K562 (cell line): Measurements from ENCODE around the gene DUSP23. TPM values are rescaled to one million over a fixed set of nuclear protein-coding genes. Genes with fewer than 3 reads are reported as not detected.

Experiments
- ATAC-seq: fragments of 200-7000 bp; cut with Tn5 transposase; 3 replicates; pipeline ENCODE4 v1.9.1; 2020; ENCODE audit warnings: moderate library complexity
- BruUV-seq: library from RNA; stranded (reverse); fragments of 400-500 nt; replicated peaks from 2 replicates; lab custom pipeline; 2021; lab: Mats Ljungman, UMichigan
- CTCF ChIA-PET: fragments of 300-600 bp; formaldehyde crosslinking; extraction: SDS; loops from one replicate; lab custom pipeline; 2021; ENCODE audit warnings: low intra/inter-chr PET ratio; lab: Yijun Ruan, JAX
- POLR2A ChIA-PET: fragments of 300-600, 350-650 bp; sonication (Branson Sonifier 250); formaldehyde crosslinking; extraction: SDS; loops from one replicate; lab custom pipeline; 2021; ENCODE audit warnings: antibody characterized with exemption, inconsistent platforms; lab: Yijun Ruan, JAX
- DNase-seq, 4 experiments: peaks; one replicate each; pipeline versions ENCODE4 v3.0.0 to v3.0.0-alpha.2; 2011 to 2018; ENCODE audit warnings: low spot score in 3 of 4, mixed read lengths in 3 of 4; ENCODE audit errors: extremely low read depth in 1 of 4
- FAIRE-seq: peaks from 2 replicates; lab custom pipeline; 2011; peaks lifted over from hg19 to GRCh38; lab: Jason Lieb, UNC
- H2AFZ ChIP-seq: 2 replicates; pipeline ENCODE4 v1.6.0; 2011; ENCODE audit warnings: low read depth, low read length, control low read depth, inconsistent platforms
- H3K27ac ChIP-seq: fragments of 200-600 bp; 3 replicates; pipeline ENCODE4 v1.8.0; 2011; ENCODE audit warnings: low read depth, mild to moderate bottlenecking, control low read depth, inconsistent platforms, low read length, moderate library complexity, mixed read lengths; ENCODE audit errors: extremely low read depth
- H3K27me3 ChIP-seq, 2 experiments: fragments of 300-600 bp in 1 of 2; 2 replicates in 1 of 2; 3 replicates in 1 of 2; pipeline versions ENCODE4 v1.6.0 to v1.8.0; 2011; ENCODE audit warnings: inconsistent platforms in 2 of 2, low read length in 2 of 2, mild to moderate bottlenecking in 1 of 2, mixed read lengths in 1 of 2, moderate library complexity in 1 of 2; ENCODE audit not compliant: control insufficient read depth in 2 of 2, insufficient read depth in 2 of 2
- H3K36me3 ChIP-seq: fragments of 300-600 bp; 3 replicates; pipeline ENCODE4 v1.8.0; 2011; ENCODE audit warnings: mild to moderate bottlenecking, low read length, inconsistent platforms; ENCODE audit not compliant: control insufficient read depth, insufficient read depth
- H3K4me1 ChIP-seq, 2 experiments: fragments of 200-600 bp in 1 of 2; replicated peaks in 1 of 2; 2 replicates in 1 of 2; 3 replicates in 1 of 2; pipeline versions ENCODE4 v1.5.1 to v1.8.0; 2011; ENCODE audit warnings: inconsistent platforms in 2 of 2, low read length in 2 of 2, mild to moderate bottlenecking in 1 of 2, mixed read lengths in 1 of 2, moderate library complexity in 1 of 2; ENCODE audit not compliant: control insufficient read depth in 2 of 2, insufficient read depth in 2 of 2
- H3K4me2 ChIP-seq: 2 replicates; pipeline ENCODE4 v1.6.1; 2011; ENCODE audit warnings: low read length, control low read depth, inconsistent platforms, mixed read lengths; ENCODE audit not compliant: insufficient read depth
- H3K4me3 ChIP-seq: fragments of 200-600 bp; sonication (generic), shearing (Covaris generic); 2 replicates; pipeline ENCODE4 v1.5.1; 2016; ENCODE audit warnings: control low read depth, inconsistent platforms
- H3K79me2 ChIP-seq: fragments of 200-600 bp; 3 replicates; pipeline ENCODE4 v1.8.0; 2011; ENCODE audit warnings: low read length, inconsistent platforms; ENCODE audit not compliant: control insufficient read depth, insufficient read depth
- H3K9ac ChIP-seq, 2 experiments: 2 replicates each; pipeline versions ENCODE4 v1.6.0 to v1.6.1; 2011; ENCODE audit warnings: low read depth in 2 of 2, low read length in 2 of 2, control low read depth in 1 of 2, inconsistent platforms in 1 of 2, mild to moderate bottlenecking in 1 of 2, mixed read lengths in 1 of 2; ENCODE audit not compliant: insufficient read depth in 1 of 2
- H3K9me1 ChIP-seq: one replicate; pipeline ENCODE4 v1.6.0; 2011; ENCODE audit warnings: inconsistent platforms, mild to moderate bottlenecking, low read length, moderate library complexity; ENCODE audit not compliant: control insufficient read depth, insufficient read depth
- H3K9me3 ChIP-seq: replicated peaks from 2 replicates; pipeline ENCODE4 v1.5.1; 2011; ENCODE audit warnings: low read depth, low read length, inconsistent platforms; ENCODE audit not compliant: control insufficient read depth, insufficient read depth
- H4K20me1 ChIP-seq: replicated peaks from 2 replicates; pipeline ENCODE4 v1.6.1; 2011; ENCODE audit warnings: low read length, inconsistent platforms, mixed read lengths; ENCODE audit not compliant: control insufficient read depth, insufficient read depth
- ARNT ChIP-seq, 2 experiments: fragments of 450-650 bp; IDR thresholded peaks; 2 replicates each; pipeline ENCODE4 v1.6.1; 2016; ENCODE audit warnings: mild to moderate bottlenecking in 1 of 2
- ESRRB ChIP-seq: fragments of 250-450 bp; sonication (Bioruptor Pico); IDR thresholded peaks from 2 replicates; pipeline ENCODE4 v1.5.0; 2020; ENCODE audit warnings: mild to moderate bottlenecking, moderate library complexity, borderline replicate concordance
- EZH2 ChIP-seq: IDR thresholded peaks from 2 replicates; pipeline ENCODE4 v1.6.1; 2012; ENCODE audit warnings: low read depth, mild to moderate bottlenecking, inconsistent platforms, low read length, borderline replicate concordance
- KAT2B ChIP-seq: IDR thresholded peaks from one replicate; pipeline ENCODE4 v1.6.1; 2012; ENCODE audit warnings: low read depth, mild to moderate bottlenecking, control low read depth, inconsistent platforms, low read length, moderate library complexity
- MEF2A ChIP-seq: IDR thresholded peaks from 2 replicates; pipeline ENCODE4 v1.6.1; 2011; ENCODE audit warnings: low read depth, mild to moderate bottlenecking, low read length, moderate library complexity; ENCODE audit not compliant: control insufficient read depth
- NBN ChIP-seq: fragments of 450-650 bp; IDR thresholded peaks from 2 replicates; pipeline ENCODE4 v1.6.1; 2016; ENCODE audit warnings: low read depth, mild to moderate bottlenecking
- NFXL1 ChIP-seq: fragments of 450-650 bp; formaldehyde crosslinking; IDR thresholded peaks from 2 replicates; pipeline ENCODE4 v1.4.0; 2021; ENCODE audit warnings: mild to moderate bottlenecking
- NR1H2 ChIP-seq: sonication (generic); formaldehyde crosslinking; IDR thresholded peaks from 2 replicates; pipeline ENCODE4 v1.4.0; 2020; ENCODE audit warnings: mild to moderate bottlenecking, missing genetic modification reagents
- POLR2AphosphoS2 ChIP-seq: IDR thresholded peaks from 2 replicates; pipeline ENCODE4 v1.6.1; 2012; ENCODE audit warnings: low read length, improper control_type of control experiment
- RBM14 ChIP-seq: fragments of 200-400 bp; formaldehyde crosslinking; IDR thresholded peaks from 2 replicates; pipeline ENCODE4 v1.6.1; 2018; ENCODE audit warnings: low read depth, mild to moderate bottlenecking, low read length, moderate library complexity, borderline replicate concordance; ENCODE audit not compliant: insufficient read depth
- SAFB2 ChIP-seq: fragments of 200-400 bp; formaldehyde crosslinking; IDR thresholded peaks from 2 replicates; pipeline ENCODE4 v1.6.1; 2018; ENCODE audit warnings: borderline replicate concordance, low read length, low read depth, moderate library complexity; ENCODE audit not compliant: severe bottlenecking
- SP2 ChIP-seq: IDR thresholded peaks from 2 replicates; pipeline ENCODE4 v1.6.1; 2011; ENCODE audit warnings: mild to moderate bottlenecking, low read depth, low read length, moderate library complexity; ENCODE audit not compliant: poor library complexity, severe bottlenecking; ENCODE audit errors: extremely low read depth
- U2AF2 ChIP-seq: fragments of 200-400 bp; formaldehyde crosslinking; optimal IDR thresholded peaks from 2 replicates; pipeline ENCODE3; 2017; ENCODE audit warnings: low read depth, mild to moderate bottlenecking, low read length
- ZNF316 ChIP-seq: fragments of 450-650 bp; IDR thresholded peaks from 2 replicates; pipeline ENCODE4 v1.6.1; 2016
- ZNF384 ChIP-seq: IDR thresholded peaks from 2 replicates; pipeline ENCODE4 v1.6.1; 2012; ENCODE audit warnings: low read depth, low read length, improper control_type of control experiment
- WGBS: fragments of 100-300 bp; shearing (Covaris generic); methylation state at CpG from one replicate; pipeline ENCODE4 v1.1.6; 2016; ENCODE audit warnings: low coverage, mixed read lengths; ENCODE audit not compliant: insufficient coverage; ENCODE audit errors: missing lambda C conversion rate; 5-methylcytosine and 5-hydroxymethylcytosine counted together
- in situ Hi-C: fragments of 300-500 bp; cut with MboI; formaldehyde crosslinking; loops from 4 replicates; pipeline ENCODE4 v1.15.0; 2018; ENCODE audit warnings: inconsistent platforms, mixed read lengths
- intact Hi-C: fragments of 100-400 bp; cut with micrococcal nuclease; formaldehyde crosslinking; loops from 2 replicates; pipeline ENCODE4 v1.14.2; 2022
- polyA plus RNA-seq, 8 experiments: library from polyadenylated mRNA; depleted of rRNA in 4 of 8; stranded (reverse) in 5 of 8; unstranded in 3 of 8; fragments of >200 nt; fragmentation: Nextera tagmentation in 2 of 8; fragmentation: Illumina TruSeq in 1 of 8; extraction: Ambion mirVana in 2 of 8; extraction: Trizol in 1 of 8; gene quantifications; 2 replicates each; pipeline versions ENCODE4 v1.2.1 to v1.2.3, GENCODE V29; 2011 to 2014; ENCODE audit warnings: inconsistent platforms in 1 of 8, missing spikeins in 1 of 8
- total RNA-seq, 7 experiments: library from RNA; depleted of rRNA in 6 of 7; stranded (reverse); fragments of >200 nt in 6 of 7; fragmentation: Illumina TruSeq in 2 of 7; extraction: Trizol in 2 of 7; gene quantifications; 2 replicates each; pipeline versions ENCODE4 v1.2.1 to v1.2.3, GENCODE V29; 2011 to 2021; ENCODE audit warnings: low replicate concordance in 1 of 7
- TF ChIP-seq, protein P1 (sequence below): sonication (generic); formaldehyde crosslinking; IDR thresholded peaks from 2 replicates; pipeline ENCODE4 v1.8.1; 2023; ENCODE audit warnings: mild to moderate bottlenecking, missing genetic modification reagents
- TF ChIP-seq, protein P2 (sequence below): fragments of 450-650 bp; conservative IDR thresholded peaks from 2 replicates; pipeline ENCODE4 v1.6.1; 2016; ENCODE audit warnings: missing genetic modification characterization, low read depth, mild to moderate bottlenecking, control low read depth, missing compliant biosample characterization

Gene DUSP23
- total and polyA plus RNA-seq, 9 of the 15 experiments (the other 6 are each of a cell fraction or from before 2014, with no cell fraction given), result 1.0 to 34.8 (median 13.7) TPM

DNA sequence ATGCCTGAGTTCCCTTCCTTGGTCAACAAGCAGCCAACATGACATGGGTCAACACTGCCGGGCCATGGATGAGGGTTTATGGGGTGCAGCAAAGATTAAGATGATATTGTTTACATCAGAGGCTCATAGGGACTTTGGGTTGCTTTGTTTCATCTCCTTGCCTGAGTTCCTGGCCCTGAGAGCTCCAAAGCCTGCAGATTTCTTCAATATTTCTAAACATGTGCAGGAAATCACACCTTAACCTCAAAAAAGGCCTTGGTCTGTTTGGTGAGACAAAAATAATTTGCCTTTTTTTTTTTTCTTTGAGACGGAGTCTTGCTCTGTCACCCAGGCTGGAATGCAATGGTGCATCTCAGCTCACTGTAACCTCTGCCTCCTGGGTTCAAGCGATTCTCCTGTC, 46.8 kb downstream of the DUSP23 start:
- Histone ChIP-seq H3K4me2 (no peak overlapping the region), H3K4me1 (peaks cover 0 to 5% of the 10 kb centered on the region in 2 experiments; a peak in 2 of 5 replicates), H4K20me1 (no peaks in the 10 kb centered on the region), H3K27ac (no peak overlapping the region), H3K36me3 (no peaks in the 10 kb centered on the region), H3K4me3 (no peak overlapping the region), H3K9me1 (no peaks in the 10 kb centered on the region), H3K9ac (no peak overlapping the region), H3K9me3 (no peaks in the 10 kb centered on the region), H3K79me2 (no peaks in the 10 kb centered on the region), H2AFZ (no peak overlapping the region), H3K27me3 (peaks cover 28 to 92% of the 10 kb centered on the region in 2 experiments; a peak in 4 of 5 replicates)
- 0% methylated on average over 3 of the region's 3 CpGs for WGBS
- no peak for ATAC-seq
- BruUV-seq, result no TSS peak
- FAIRE-seq, result no peak
- TF ChIP-seq KAT2B, result no peak
- no peak for TF ChIP-seq NFXL1
- TF ChIP-seq ZNF316, result no peak
- no peak for TF ChIP-seq SP2
- no peak for TF ChIP-seq ZNF384
- no peak for TF ChIP-seq EZH2
- TF ChIP-seq NR1H2, result no peak
- no peak for TF ChIP-seq MEF2A
- no peak for TF ChIP-seq ARNT (IDR thresholded peaks at IDR 0.05)
- TF ChIP-seq SAFB2, result no peak
- no peak for TF ChIP-seq U2AF2
- no peak for TF ChIP-seq NBN
- no peak for TF ChIP-seq ESRRB
- no peak for TF ChIP-seq RBM14
- TF ChIP-seq POLR2AphosphoS2, result no peak
- TF ChIP-seq, protein P1, sequence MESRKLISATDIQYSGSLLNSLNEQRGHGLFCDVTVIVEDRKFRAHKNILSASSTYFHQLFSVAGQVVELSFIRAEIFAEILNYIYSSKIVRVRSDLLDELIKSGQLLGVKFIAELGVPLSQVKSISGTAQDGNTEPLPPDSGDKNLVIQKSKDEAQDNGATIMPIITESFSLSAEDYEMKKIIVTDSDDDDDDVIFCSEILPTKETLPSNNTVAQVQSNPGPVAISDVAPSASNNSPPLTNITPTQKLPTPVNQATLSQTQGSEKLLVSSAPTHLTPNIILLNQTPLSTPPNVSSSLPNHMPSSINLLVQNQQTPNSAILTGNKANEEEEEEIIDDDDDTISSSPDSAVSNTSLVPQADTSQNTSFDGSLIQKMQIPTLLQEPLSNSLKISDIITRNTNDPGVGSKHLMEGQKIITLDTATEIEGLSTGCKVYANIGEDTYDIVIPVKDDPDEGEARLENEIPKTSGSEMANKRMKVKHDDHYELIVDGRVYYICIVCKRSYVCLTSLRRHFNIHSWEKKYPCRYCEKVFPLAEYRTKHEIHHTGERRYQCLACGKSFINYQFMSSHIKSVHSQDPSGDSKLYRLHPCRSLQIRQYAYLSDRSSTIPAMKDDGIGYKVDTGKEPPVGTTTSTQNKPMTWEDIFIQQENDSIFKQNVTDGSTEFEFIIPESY (CRISPR knock-in tag), result no peak
- TF ChIP-seq, protein P2, sequence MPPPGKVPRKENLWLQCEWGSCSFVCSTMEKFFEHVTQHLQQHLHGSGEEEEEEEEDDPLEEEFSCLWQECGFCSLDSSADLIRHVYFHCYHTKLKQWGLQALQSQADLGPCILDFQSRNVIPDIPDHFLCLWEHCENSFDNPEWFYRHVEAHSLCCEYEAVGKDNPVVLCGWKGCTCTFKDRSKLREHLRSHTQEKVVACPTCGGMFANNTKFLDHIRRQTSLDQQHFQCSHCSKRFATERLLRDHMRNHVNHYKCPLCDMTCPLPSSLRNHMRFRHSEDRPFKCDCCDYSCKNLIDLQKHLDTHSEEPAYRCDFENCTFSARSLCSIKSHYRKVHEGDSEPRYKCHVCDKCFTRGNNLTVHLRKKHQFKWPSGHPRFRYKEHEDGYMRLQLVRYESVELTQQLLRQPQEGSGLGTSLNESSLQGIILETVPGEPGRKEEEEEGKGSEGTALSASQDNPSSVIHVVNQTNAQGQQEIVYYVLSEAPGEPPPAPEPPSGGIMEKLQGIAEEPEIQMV (tag), result no peak
- intact Hi-C loops (no loop called here), in situ Hi-C loops (no loop called here)
- CTCF ChIA-PET, result no interaction called here
- POLR2A ChIA-PET, result interaction anchor here (0.7 kb wide), 1 partner anchor 9 kb away, joined by 3 read pairs; no protein-coding TSS in a partner anchor
- DNase-seq, result no peak
